CD4-positive, alpha-beta T cell (primary cell): ENCODE measurements around the gene TRIM37. TPM values are rescaled to one million over a fixed set of nuclear protein-coding genes. Genes with fewer than 3 reads are reported as not detected.

ENCODE experiments used
- ATAC-seq: fragments of 200-7000 bp; cut with Tn5 transposase; one replicate; pipeline ENCODE4 v1.10.0; 2022; ENCODE audit warnings: mild to moderate bottlenecking; ENCODE audit not compliant: poor library complexity
- CTCF ChIA-PET: fragments of 350-600 bp; sonication (Branson Sonifier 250); formaldehyde crosslinking; loops from one replicate; lab custom pipeline; 2021; ENCODE audit warnings: antibody characterized with exemption, inconsistent platforms; lab: Charles Lee
- POLR2A ChIA-PET: fragments of 350-600 bp; sonication (Branson Sonifier 250); formaldehyde crosslinking; loops from one replicate; lab custom pipeline; 2021; ENCODE audit warnings: antibody characterized with exemption, inconsistent platforms; lab: Charles Lee
- DNase-seq, 14 experiments: peaks; one replicate each; pipeline ENCODE4 v3.0.0-alpha.2; 2013 to 2020; ENCODE audit warnings: mixed read lengths in 2 of 14
- H3K27ac ChIP-seq, 2 donors: one replicate each; pipeline versions ENCODE4 v1.5.1 to v1.7.0; 2013; ENCODE audit warnings: low read length in 2 of 2, low read depth in 1 of 2, mild to moderate bottlenecking in 1 of 2
- H3K27me3 ChIP-seq, 2 experiments: 1 replicate in 1 of 2; 2 replicates in 1 of 2; pipeline versions ENCODE4 v1.6.1 to v1.7.0; 2013; ENCODE audit warnings: low read length in 2 of 2, control low read depth in 1 of 2, mild to moderate bottlenecking in 1 of 2, moderate library complexity in 1 of 2; ENCODE audit not compliant: insufficient read depth in 2 of 2, control insufficient read depth in 1 of 2
- H3K36me3 ChIP-seq: one replicate; pipeline ENCODE4 v1.6.1; 2013; ENCODE audit warnings: low read length, control low read depth; ENCODE audit not compliant: insufficient read depth
- H3K4me1 ChIP-seq: one replicate; pipeline ENCODE4 v1.6.1; 2013; ENCODE audit warnings: low read length, control low read depth; ENCODE audit not compliant: insufficient read depth
- H3K4me3 ChIP-seq: one replicate; pipeline ENCODE4 v1.5.1; 2013; ENCODE audit warnings: mild to moderate bottlenecking, low read length, moderate library complexity
- H3K9me3 ChIP-seq, 2 experiments: 1 replicate in 1 of 2; 2 replicates in 1 of 2; pipeline versions ENCODE4 v1.6.1 to v1.7.0; 2013; ENCODE audit warnings: low read length in 2 of 2, mild to moderate bottlenecking in 2 of 2, control low read depth in 1 of 2, moderate library complexity in 1 of 2; ENCODE audit not compliant: control insufficient read depth in 1 of 2, insufficient read depth in 1 of 2
- H3K27ac Mint-ChIP-seq: one replicate; pipeline ENCODE4 v1.8.0; 2020; ENCODE audit warnings: mixed read lengths
- H3K27me3 Mint-ChIP-seq: one replicate; pipeline ENCODE4 v1.8.0; 2021; ENCODE audit warnings: mixed read lengths
- H3K36me3 Mint-ChIP-seq: one replicate; pipeline ENCODE4 v1.8.0; 2021; ENCODE audit warnings: low read depth, mixed read lengths
- H3K4me1 Mint-ChIP-seq: one replicate; pipeline ENCODE4 v1.8.0; 2021; ENCODE audit warnings: low read depth, mixed read lengths
- H3K4me3 Mint-ChIP-seq: one replicate; pipeline ENCODE4 v1.8.0; 2020; ENCODE audit warnings: mild to moderate bottlenecking, mixed read lengths
- H3K9me3 Mint-ChIP-seq: one replicate; pipeline ENCODE4 v1.8.0; 2020; ENCODE audit warnings: mixed read lengths
- intact Hi-C, 2 experiments: fragments of 100-400 bp; cut with DNase I in 1 of 2; cut with micrococcal nuclease in 1 of 2; formaldehyde crosslinking; loops; one replicate each; pipeline versions ENCODE4 v1.15.1 to v1.9.0; 2023 to 2025; cut with DNase I, micrococcal nuclease
- total RNA-seq, 174 experiments: library from RNA in 2 of 174; stranded (reverse) in 2 of 174; gene quantifications; one replicate each; pipeline ENCODE4 v1.2.3 and lab custom pipeline; 2021 to 2026
- TF ChIP-seq, protein P1 (sequence below): fragments of 200-600 bp; IDR thresholded peaks from one replicate; pipeline ENCODE4 v1.8.0; 2022; ENCODE audit warnings: antibody characterized with exemption, mild to moderate bottlenecking

Gene TRIM37
- total RNA-seq, 2 experiments from 2014 or later = 16.8 to 18.0 TPM

DNA sequence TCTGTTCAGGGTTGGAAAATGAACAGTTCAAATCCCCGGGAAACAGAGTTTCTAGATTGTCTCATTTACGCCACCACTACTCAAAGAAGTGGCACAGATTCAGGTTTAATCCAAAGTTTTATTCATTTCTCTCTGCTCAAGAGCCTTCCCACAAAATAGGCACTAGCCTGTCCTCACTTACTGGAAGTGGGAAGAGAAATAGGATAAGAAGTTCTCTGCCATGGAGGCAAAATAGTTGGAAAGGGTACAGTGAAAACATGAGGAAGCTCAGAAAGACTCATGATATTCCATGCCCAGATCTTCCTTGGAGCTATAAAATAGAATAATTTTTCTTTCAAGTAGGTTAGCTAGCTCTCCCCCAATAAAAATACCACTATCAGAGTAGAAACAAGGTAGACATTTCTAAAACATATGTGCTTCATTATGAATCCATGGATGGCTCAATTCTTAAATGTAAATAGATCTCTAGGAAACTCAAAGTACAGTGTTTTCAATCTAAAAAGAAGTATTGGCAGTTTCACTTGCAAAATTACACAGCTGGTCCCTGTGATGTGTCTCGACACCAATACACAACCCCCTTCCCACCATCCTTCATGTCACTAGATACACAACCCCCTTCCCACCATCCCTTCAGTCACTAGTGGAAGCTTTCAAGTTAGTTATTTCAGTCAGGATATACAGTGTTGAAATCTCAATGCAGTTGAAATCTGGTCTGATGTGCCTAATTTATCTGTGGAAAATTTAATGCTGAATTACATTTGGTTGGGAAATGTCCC, 125.8 kb downstream of the TRIM37 start:
- H3K4me1 ChIP-seq = no peaks in the 10 kb centered on the region
- TF ChIP-seq, protein P1, sequence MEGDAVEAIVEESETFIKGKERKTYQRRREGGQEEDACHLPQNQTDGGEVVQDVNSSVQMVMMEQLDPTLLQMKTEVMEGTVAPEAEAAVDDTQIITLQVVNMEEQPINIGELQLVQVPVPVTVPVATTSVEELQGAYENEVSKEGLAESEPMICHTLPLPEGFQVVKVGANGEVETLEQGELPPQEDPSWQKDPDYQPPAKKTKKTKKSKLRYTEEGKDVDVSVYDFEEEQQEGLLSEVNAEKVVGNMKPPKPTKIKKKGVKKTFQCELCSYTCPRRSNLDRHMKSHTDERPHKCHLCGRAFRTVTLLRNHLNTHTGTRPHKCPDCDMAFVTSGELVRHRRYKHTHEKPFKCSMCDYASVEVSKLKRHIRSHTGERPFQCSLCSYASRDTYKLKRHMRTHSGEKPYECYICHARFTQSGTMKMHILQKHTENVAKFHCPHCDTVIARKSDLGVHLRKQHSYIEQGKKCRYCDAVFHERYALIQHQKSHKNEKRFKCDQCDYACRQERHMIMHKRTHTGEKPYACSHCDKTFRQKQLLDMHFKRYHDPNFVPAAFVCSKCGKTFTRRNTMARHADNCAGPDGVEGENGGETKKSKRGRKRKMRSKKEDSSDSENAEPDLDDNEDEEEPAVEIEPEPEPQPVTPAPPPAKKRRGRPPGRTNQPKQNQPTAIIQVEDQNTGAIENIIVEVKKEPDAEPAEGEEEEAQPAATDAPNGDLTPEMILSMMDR = no peak
- H3K4me3 Mint-ChIP-seq = no peak overlapping the region
- H3K27ac Mint-ChIP-seq = no peak overlapping the region
- no peaks in the 10 kb centered on the region for H3K27me3 Mint-ChIP-seq
- POLR2A ChIA-PET = no interaction called here
- H3K36me3 ChIP-seq = no peaks in the 10 kb centered on the region
- H3K9me3 Mint-ChIP-seq = no peaks in the 10 kb centered on the region
- H3K27ac ChIP-seq = no peak overlapping the region
- H3K27me3 ChIP-seq = no peaks in the 10 kb centered on the region
- ATAC-seq = no peak
- intact Hi-C loops = no loop called here
- no peaks in the 10 kb centered on the region for H3K4me1 Mint-ChIP-seq
- H3K4me3 ChIP-seq = no peak overlapping the region
- no peaks in the 10 kb centered on the region for H3K9me3 ChIP-seq
- no peaks in the 10 kb centered on the region for H3K36me3 Mint-ChIP-seq
- no peak for DNase-seq
- CTCF ChIA-PET = no interaction called here

DNA sequence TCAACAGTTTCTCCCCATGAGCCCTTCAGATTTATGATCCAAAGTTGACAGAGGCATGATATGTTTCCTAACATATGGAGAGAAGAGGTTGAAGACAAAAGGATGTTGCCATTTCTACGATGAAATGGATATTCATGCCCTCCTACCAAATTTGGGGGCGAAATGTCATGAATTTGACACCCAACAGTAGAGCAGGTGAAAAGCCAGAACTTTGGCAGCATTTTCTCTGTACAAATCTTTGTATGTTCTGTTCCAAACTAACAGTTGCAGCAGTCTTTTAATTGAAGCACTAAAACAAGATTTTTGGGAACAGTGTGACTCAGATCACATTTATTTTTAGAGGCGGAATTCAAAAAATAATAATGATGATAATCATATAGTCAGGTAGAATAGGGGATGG, 130.1 kb downstream of the TRIM37 start:
- ATAC-seq (no peak), DNase-seq (no peak)
- Mint-ChIP-seq H3K27ac (no peak overlapping the region), H3K9me3 (no peaks in the 10 kb centered on the region), H3K4me3 (no peak overlapping the region), H3K36me3 (no peaks in the 10 kb centered on the region), H3K4me1 (no peaks in the 10 kb centered on the region), H3K27me3 (no peaks in the 10 kb centered on the region)
- Histone ChIP-seq H3K4me3 (no peak overlapping the region), H3K9me3 (no peaks in the 10 kb centered on the region), H3K27ac (no peak overlapping the region), H3K36me3 (no peaks in the 10 kb centered on the region), H3K27me3 (no peaks in the 10 kb centered on the region), H3K4me1 (no peaks in the 10 kb centered on the region)
- ChIA-PET POLR2A (no interaction called here), CTCF (no interaction called here)
- TF ChIP-seq, protein P1 = no peak
- intact Hi-C loops = no loop called here

GRCh38 chr17:58974354-58974753, 132.3 kb downstream of the TRIM37 start:
- Histone ChIP-seq H3K4me1 (no peaks in the 10 kb centered on the region), H3K9me3 (no peaks in the 10 kb centered on the region), H3K27me3 (no peaks in the 10 kb centered on the region), H3K4me3 (no peak overlapping the region), H3K27ac (no peak overlapping the region), H3K36me3 (no peaks in the 10 kb centered on the region)
- CTCF ChIA-PET = no interaction called here
- no peaks in the 10 kb centered on the region for H3K27me3 Mint-ChIP-seq
- no peaks in the 10 kb centered on the region for H3K9me3 Mint-ChIP-seq
- ATAC-seq (no peak), DNase-seq (no peak)
- no peaks in the 10 kb centered on the region for H3K36me3 Mint-ChIP-seq
- H3K4me3 Mint-ChIP-seq = no peak overlapping the region
- POLR2A ChIA-PET = no interaction called here
- H3K27ac Mint-ChIP-seq = no peak overlapping the region
- intact Hi-C loops = no loop called here
- no peaks in the 10 kb centered on the region for H3K4me1 Mint-ChIP-seq
- TF ChIP-seq, protein P1 = no peak
